Stomach (tissue), 9 donors: Measurements from ENCODE around the gene PLCB1. TPM values are rescaled to one million over a fixed set of nuclear protein-coding genes. Genes with fewer than 3 reads are reported as not detected.

Experiments
- DNase-seq, 2 donors: peaks; one replicate each; pipeline versions ENCODE4 v3.0.0 to v3.0.0-alpha.2; 2013 to 2019
- H3K27ac ChIP-seq, 5 donors: fragments of 200-600 bp in 4 of 5; sonication (generic) in 4 of 5; one replicate each; pipeline ENCODE4 v1.5.1; 2013 to 2019; ENCODE audit warnings: mild to moderate bottlenecking in 1 of 5, moderate library complexity in 1 of 5
- H3K27me3 ChIP-seq, 3 donors: fragments of 200-600 bp; sonication (generic); one replicate each; pipeline ENCODE4 v1.5.1; 2017 to 2019; ENCODE audit warnings: mixed run types in 1 of 3
- H3K36me3 ChIP-seq, 4 donors: fragments of 200-600 bp; sonication (generic); 1 replicate in 3 of 4; 2 replicates in 1 of 4; pipeline ENCODE4 v1.5.1; 2016 to 2019
- H3K4me1 ChIP-seq, 4 donors: fragments of 200-600 bp; sonication (generic); one replicate each; pipeline ENCODE4 v1.5.1; 2016 to 2019
- H3K4me3 ChIP-seq, 4 donors: fragments of 200-600 bp; sonication (generic) in 3 of 4; one replicate each; pipeline ENCODE4 v1.5.1; 2016 to 2019; ENCODE audit warnings: mild to moderate bottlenecking in 1 of 4
- H3K9me3 ChIP-seq, 4 donors: fragments of 200-600 bp; sonication (generic); one replicate each; pipeline ENCODE4 v1.5.1; 2016 to 2019
- CTCF ChIP-seq, 7 experiments: fragments of 450-650 bp in 4 of 7; fragments of 200-600 bp in 3 of 7; sonication (generic) in 3 of 7; IDR thresholded peaks; one replicate each; pipeline ENCODE4 v1.5.1; 2016 to 2019; ENCODE audit warnings: antibody characterized with exemption in 7 of 7, control low read depth in 2 of 7, mild to moderate bottlenecking in 1 of 7
- EP300 ChIP-seq: sonication (generic); formaldehyde crosslinking; IDR thresholded peaks from one replicate; pipeline ENCODE4 v1.6.1; 2017; ENCODE audit warnings: antibody characterized with exemption
- POLR2A ChIP-seq, 4 donors: fragments of 450-650 bp; IDR thresholded peaks; one replicate each; pipeline ENCODE4 v1.6.1; 2016; ENCODE audit warnings: antibody characterized with exemption in 4 of 4, control low read depth in 2 of 4, mild to moderate bottlenecking in 1 of 4, moderate library complexity in 1 of 4
- POLR2AphosphoS5 ChIP-seq, 3 donors: sonication (generic); formaldehyde crosslinking; IDR thresholded peaks; one replicate each; pipeline ENCODE4 v1.6.1; 2016; ENCODE audit warnings: antibody characterized with exemption in 3 of 3
- WGBS, 5 donors: extraction: QIAGEN DNeasy Blood & Tissue Kit in 3 of 5; methylation state at CpG; one replicate each; pipeline versions ENCODE4 v1.1.5 to v1.1.7; 2013 to 2018; 5-methylcytosine and 5-hydroxymethylcytosine counted together
- intact Hi-C: fragments of 100-400 bp; cut with DNase I; formaldehyde crosslinking; loops from one replicate; pipeline ENCODE4 v1.15.1; 2023; ENCODE audit warnings: low total_unique reads
- polyA plus RNA-seq, 3 donors: library from polyadenylated mRNA; stranded (reverse); fragments of 200-250 nt; gene quantifications; one replicate each; pipeline ENCODE4 v1.2.3, GENCODE V29; 2013
- total RNA-seq, 5 donors: library from RNA; depleted of rRNA; stranded (reverse); fragments of >200 nt; gene quantifications; one replicate each; pipeline versions ENCODE4 v1.1.0 to v1.2.3, GENCODE V29; 2014 to 2016
- donor health status: healthy with polysubstance abuse.
- donor health status: Bipolar disorder and iron deficiency.
- donor health status: healthy.

PLCB1 gene
- total and polyA plus RNA-seq, 8 donors = 4.1 to 66.5 (median 11.7) TPM

GRCh38 chr20:8360035-8360434 is 228.0 kb downstream of the PLCB1 start:
- 63 to 84% (median 77%) methylated on average over 2 of the region's 2 CpGs for WGBS, 5 donors
- Histone ChIP-seq H3K27me3 (no peaks in the 10 kb centered on the region), H3K9me3 (no peaks in the 10 kb centered on the region), H3K4me3 (no peak overlapping the region), H3K27ac (no peak overlapping the region), H3K36me3 (no peaks in the 10 kb centered on the region), H3K4me1 (peaks cover 0 to 25% (median 18%) of the 10 kb centered on the region in 4 donors)
- DNase-seq = no peak
- intact Hi-C loops = no loop called here
- no peak for TF ChIP-seq EP300
- no peak for TF ChIP-seq CTCF (IDR thresholded peaks at IDR 0.05)

- no peaks in the 10 kb centered on the region for H3K36me3 ChIP-seq
- H3K4me1 ChIP-seq = peaks cover 0 to 25% (median 18%) of the 10 kb centered on the region in 4 donors
- DNase-seq = no peak
- WGBS, 5 donors = 52 to 65% (median 58%) methylated on average over 5 of the region's 5 CpGs
- no peak for TF ChIP-seq POLR2A (IDR thresholded peaks at IDR 0.05)
- H3K4me3 ChIP-seq = no peak overlapping the region
- no peaks in the 10 kb centered on the region for H3K9me3 ChIP-seq
- H3K27me3 ChIP-seq = no peaks in the 10 kb centered on the region
- intact Hi-C loops = no loop called here
- H3K27ac ChIP-seq = no peak overlapping the region
Observed at GRCh38 chr20:8361006-8361652, 229.1 kb downstream of the PLCB1 start.

- TF ChIP-seq EP300 = no peak
- TF ChIP-seq POLR2AphosphoS5 (IDR thresholded peaks at IDR 0.05) = no peak
- no peak for TF ChIP-seq CTCF (IDR thresholded peaks at IDR 0.05)
- no peak for TF ChIP-seq POLR2A (IDR thresholded peaks at IDR 0.05)
- Histone ChIP-seq H3K27me3 (no peaks in the 10 kb centered on the region), H3K36me3 (no peaks in the 10 kb centered on the region)
Observed at GRCh38 chr20:8361779-8362178, 229.7 kb downstream of the PLCB1 start.

GRCh38 chr20:8362457-8362856 is 230.4 kb downstream of the PLCB1 start:
- Histone ChIP-seq H3K27me3 (no peaks in the 10 kb centered on the region), H3K36me3 (no peaks in the 10 kb centered on the region), H3K27ac (no peak overlapping the region), H3K4me1 (peaks cover 0 to 21% (median 14%) of the 10 kb centered on the region in 4 donors), H3K4me3 (no peak overlapping the region), H3K9me3 (no peaks in the 10 kb centered on the region)
- intact Hi-C loops = no loop called here
- TF ChIP-seq POLR2AphosphoS5 (IDR thresholded peaks at IDR 0.05) (peak in 1 of 3 donors; percentile 29), CTCF (IDR thresholded peaks at IDR 0.05) (no peak)
- no peak for DNase-seq
- 36 to 61% (median 44%) methylated on average over 3 of the region's 3 CpGs for WGBS, 5 donors

More at GRCh38 chr20:8361779-8362178, 229.7 kb downstream of the PLCB1 start:
- no peaks in the 10 kb centered on the region for H3K9me3 ChIP-seq
- intact Hi-C loops = no loop called here
- no peak overlapping the region for H3K27ac ChIP-seq
- H3K4me3 ChIP-seq = no peak overlapping the region
- peaks cover 0 to 23% (median 18%) of the 10 kb centered on the region in 4 donors for H3K4me1 ChIP-seq
- DNase-seq = no peak

- Histone ChIP-seq H3K4me1 (peaks cover 0 to 18% (median 13%) of the 10 kb centered on the region in 4 donors), H3K27me3 (no peaks in the 10 kb centered on the region), H3K36me3 (no peaks in the 10 kb centered on the region), H3K4me3 (no peak overlapping the region), H3K9me3 (no peaks in the 10 kb centered on the region), H3K27ac (no peak overlapping the region)
- TF ChIP-seq POLR2A (IDR thresholded peaks at IDR 0.05) (no peak), EP300 (no peak), POLR2AphosphoS5 (IDR thresholded peaks at IDR 0.05) (no peak), CTCF (IDR thresholded peaks at IDR 0.05) (no peak)
- intact Hi-C loops = no loop called here
- no peak for DNase-seq
- WGBS, 5 donors = 84 to 95% (median 94%) methylated on average over 8 of the region's 8 CpGs
Observed at GRCh38 chr20:8363970-8364733, 232.1 kb downstream of the PLCB1 start.
